GM18507 (cell line): ENCODE results near the gene KIRREL2.

Experiments
- DNase-seq: peaks from one replicate; pipeline ENCODE4 v3.0.0; 2011; ENCODE audit warnings: low read depth; ENCODE audit not compliant: insufficient read length; ENCODE audit errors: extremely low spot score
- FAIRE-seq: peaks from 2 replicates; lab custom pipeline; 2011; peaks lifted over from hg19 to GRCh38; lab: Jason Lieb, UNC

KIRREL2 gene

DNA sequence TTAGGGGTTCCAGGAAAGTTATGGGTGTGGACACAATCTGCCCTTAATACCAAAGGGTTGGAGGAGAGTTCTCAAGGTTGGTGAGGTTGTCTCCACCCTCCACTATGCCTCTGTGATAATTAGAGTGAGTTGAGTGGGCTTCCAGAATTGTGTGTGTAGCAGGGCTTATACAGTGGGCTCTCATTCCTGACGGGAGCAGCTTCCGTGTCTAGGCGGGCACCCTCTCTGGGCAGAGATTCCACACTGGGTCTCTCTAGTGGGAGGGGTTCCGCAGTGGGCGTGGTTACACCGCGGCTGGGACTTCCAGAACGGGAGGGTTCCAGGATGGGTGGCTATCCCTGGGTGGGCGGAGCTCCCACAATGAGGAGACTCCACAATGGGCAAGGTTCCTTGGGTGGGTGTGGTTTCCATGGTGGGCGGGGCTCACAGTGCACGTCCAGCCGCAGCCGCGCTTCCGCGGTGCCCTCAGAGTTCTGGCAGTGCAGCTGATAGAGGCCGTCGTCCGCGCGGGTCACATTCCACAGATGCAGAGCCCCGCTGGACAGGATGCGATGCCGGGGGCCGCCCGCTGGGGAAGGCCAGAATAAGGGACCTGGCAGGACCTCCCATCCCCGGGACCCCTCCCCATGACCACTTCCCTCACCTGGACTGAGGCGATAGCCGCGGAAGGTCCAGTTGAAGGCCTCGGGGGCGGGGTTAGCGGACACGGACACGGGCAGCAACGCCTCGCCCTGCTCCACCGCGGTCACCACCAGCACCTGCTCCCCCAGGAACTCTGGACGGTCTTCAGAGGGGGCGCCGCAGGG, 12.8 kb upstream of the KIRREL2 start:
- FAIRE-seq: no peak
- DNase-seq: no peak

- FAIRE-seq (no peak), DNase-seq (no peak)
These were observed 12.1 kb upstream of the KIRREL2 start for GRCh38 chr19:35844482-35845214.

- no peak for FAIRE-seq
These were observed 11.3 kb upstream of the KIRREL2 start for GRCh38 chr19:35845215-35846037.

DNA sequence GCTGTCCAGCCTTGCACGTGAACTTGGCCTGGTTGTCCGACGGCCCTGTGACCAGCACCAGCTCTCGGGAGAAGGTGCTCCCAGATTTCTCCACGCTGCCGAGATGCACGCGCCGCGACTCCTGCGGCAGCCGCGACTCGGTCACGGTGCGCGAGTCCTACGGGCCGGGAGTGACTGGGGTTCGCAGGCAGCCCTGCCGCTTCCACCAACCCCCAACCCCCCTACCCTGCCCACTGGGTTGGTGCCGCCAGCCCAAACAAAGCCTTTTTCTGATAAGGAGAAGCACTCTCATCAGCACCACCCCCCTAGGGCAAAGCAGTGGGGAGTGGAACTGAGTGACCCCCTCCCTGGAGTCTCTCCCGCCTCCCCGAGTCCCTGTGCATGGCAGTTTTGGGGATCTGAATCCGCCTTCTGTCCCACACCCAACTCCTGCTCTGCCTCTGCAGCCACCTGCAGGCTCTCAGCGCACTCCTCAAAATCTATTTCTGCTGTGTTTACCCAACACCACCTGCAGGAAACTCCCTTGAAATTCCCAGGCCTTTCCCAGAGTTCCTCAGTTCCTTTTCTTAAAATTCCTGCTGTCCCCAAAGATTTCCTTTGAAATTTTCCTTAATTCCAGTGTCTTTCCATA, 10.6 kb upstream of the KIRREL2 start:
- DNase-seq: no peak
- FAIRE-seq: no peak

More at GRCh38 chr19:35845215-35846037, 11.3 kb upstream of the KIRREL2 start:
- no peak for DNase-seq

- DNase-seq (no peak), FAIRE-seq (no peak)
These were observed 8.8 kb upstream of the KIRREL2 start for GRCh38 chr19:35847911-35848310.

- DNase-seq (no peak), FAIRE-seq (no peak)
These were observed 8.2 kb upstream of the KIRREL2 start for GRCh38 chr19:35848486-35848885.

GRCh38 chr19:35848919-35849505, 7.7 kb upstream of the KIRREL2 start:
- DNase-seq: no peak

GRCh38 chr19:35851213-35852028, 5.3 kb upstream of the KIRREL2 start:
- DNase-seq (no peak), FAIRE-seq (no peak)

More at GRCh38 chr19:35848919-35849505, 7.7 kb upstream of the KIRREL2 start:
- FAIRE-seq: no peak

GRCh38 chr19:35852029-35852780, 4.5 kb upstream of the KIRREL2 start, which contains the start of gene NPHS1:
Gene NPHS1, minus strand, starts transcription at chr19:35852504. Its CDS starts 667 bp downstream, at chr19:35851837.
- FAIRE-seq: no peak
- no peak for DNase-seq

GRCh38 chr19:35853038-35853756, 3.5 kb upstream of the KIRREL2 start:
- DNase-seq: no peak
- no peak for FAIRE-seq

DNA sequence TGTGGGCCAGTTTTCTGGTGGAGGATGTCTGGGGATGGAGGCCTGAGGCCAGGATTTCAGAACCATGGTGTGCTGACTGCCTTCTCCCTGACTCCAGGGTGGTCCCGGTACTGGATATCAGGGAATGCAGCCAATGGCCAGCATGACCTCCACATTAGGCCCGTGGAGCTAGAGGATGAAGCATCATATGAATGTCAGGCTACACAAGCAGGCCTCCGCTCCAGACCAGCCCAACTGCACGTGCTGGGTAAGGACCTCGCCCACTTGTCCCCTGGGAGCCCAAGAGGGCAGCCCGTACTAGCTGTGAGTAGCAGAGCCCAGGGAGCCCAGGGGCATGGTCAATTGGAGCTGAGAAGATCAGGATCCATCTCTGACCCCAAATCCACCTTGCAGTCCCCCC, 1.6 kb downstream of the KIRREL2 start:
- no peak for FAIRE-seq

GRCh38 chr19:35859414-35859813, 2.7 kb downstream of the KIRREL2 start:
- no peak for DNase-seq
- FAIRE-seq: no peak

More for the DNA sequence above, 1.6 kb downstream of the KIRREL2 start:
- DNase-seq: no peak

DNA sequence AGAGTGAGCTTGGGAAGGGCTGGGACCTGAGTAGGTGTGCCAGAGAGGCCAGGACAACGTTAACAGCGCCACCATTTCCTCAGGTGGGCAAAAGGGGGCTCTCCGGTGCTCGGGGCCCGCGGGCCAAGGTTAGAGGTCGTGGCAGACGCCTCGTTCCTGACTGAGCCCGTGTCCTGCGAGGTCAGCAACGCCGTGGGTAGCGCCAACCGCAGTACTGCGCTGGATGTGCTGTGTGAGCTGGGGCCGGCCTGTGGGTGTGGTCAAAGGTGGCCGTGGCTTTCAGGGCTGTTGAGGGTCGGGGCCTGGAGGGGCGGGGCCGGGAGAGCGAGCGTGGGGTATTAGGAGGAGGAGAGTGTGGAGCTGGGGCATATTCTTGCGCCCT, 3.7 kb downstream of the KIRREL2 start:
- DNase-seq: no peak
- FAIRE-seq: no peak

GRCh38 chr19:35860818-35861639, 4.3 kb downstream of the KIRREL2 start:
- FAIRE-seq: no peak
- no peak for DNase-seq

GRCh38 chr19:35861640-35862160, 5.0 kb downstream of the KIRREL2 start:
- DNase-seq (no peak), FAIRE-seq (no peak)

GRCh38 chr19:35862528-35862927, 5.8 kb downstream of the KIRREL2 start:
- FAIRE-seq (no peak), DNase-seq (no peak)
